Motor neuron (in vitro differentiated cells): ENCODE measurements around the gene OR2T5. TPM values are rescaled to one million over a fixed set of nuclear protein-coding genes. Genes with fewer than 3 reads are reported as not detected.
"Not testable (repeated sequence)": the region's sequence is repeated elsewhere in the genome, so short reads cannot be mapped to it uniquely, and the experiment has no call there.

Source experiments
- ATAC-seq, 8 experiments: fragments of 200-7000 bp; cut with Tn5 transposase; replicated peaks in 6 of 8; 2 replicates each; pipeline ENCODE4 v1.8.0; 2021; ENCODE audit warnings: mild to moderate bottlenecking in 8 of 8, moderate library complexity in 8 of 8
- H3K27ac ChIP-seq, 2 donors: fragments of 250-450 bp; sonication (Bioruptor Pico); 2 replicates each; pipeline ENCODE4 v1.9.0; 2021; ENCODE audit warnings: antibody characterized with exemption in 2 of 2, mild to moderate bottlenecking in 2 of 2, moderate library complexity in 1 of 2
- H3K4me1 ChIP-seq, 2 donors: fragments of 250-450 bp; sonication (Bioruptor Pico); replicated peaks in 1 of 2; 2 replicates each; pipeline ENCODE4 v1.6.1; 2021; ENCODE audit warnings: antibody characterized with exemption in 2 of 2, mild to moderate bottlenecking in 2 of 2, moderate library complexity in 1 of 2
- H3K4me3 ChIP-seq, 5 donors: fragments of 250-450 bp; sonication (Bioruptor Pico); 2 replicates each; pipeline ENCODE4 v1.9.0; 2021; ENCODE audit warnings: antibody characterized with exemption in 5 of 5, mild to moderate bottlenecking in 5 of 5, moderate library complexity in 4 of 5
- WGBS, 10 experiments: fragments of 450-650 bp; shearing (Covaris generic); methylation state at CpG; one replicate each; pipeline ENCODE4 v1.0.0; 2022; 5-methylcytosine and 5-hydroxymethylcytosine counted together
- in situ Hi-C, 9 experiments: fragments of 400-800 bp; cut with MboI; loops; one replicate each; pipeline ENCODE4 v1.15.0; 2021; ENCODE audit warnings: low sequenced_read_pairs in 9 of 9, low pct_unique_long_range_greater_than_20kb in 2 of 9; ENCODE audit not compliant: unreplicated experiment in 9 of 9
- total RNA-seq, 8 experiments: library from RNA; unstranded; fragments of 300-600 nt; gene quantifications; 2 replicates each; pipeline versions ENCODE4 v1.2.3 to v1.2.4, GENCODE V29; 2022

OR2T5 gene
- under 1 TPM in 1 of 8 experiments, not detected in 7; 0.21 TPM for total RNA-seq

GRCh38 chr1:248488289-248488688, at the start of gene OR2T5:
Gene OR2T5 (plus strand): TSS chr1:248488589. CDS start chr1:248488589, 0 bp downstream.
- ATAC-seq, H3K4me3 ChIP-seq, in situ Hi-C loops, H3K27ac ChIP-seq, H3K4me1 ChIP-seq: not testable (repeated sequence)
- WGBS, 10 experiments = no CpG with 5 or more reads among the region's 6 CpGs

GRCh38 chr1:248438668-248439067, 49.7 kb upstream of the OR2T5 start:
- H3K4me1 ChIP-seq = not testable (repeated sequence)
- no CpG with 5 or more reads among the region's 1 CpG for WGBS, 10 experiments

GRCh38 chr1:248439283-248439682, 49.1 kb upstream of the OR2T5 start:
- WGBS, 10 experiments = 7 to 63% (median 19%) methylated on average over 1 to 4 of the region's 5 CpGs
- ATAC-seq, H3K4me3 ChIP-seq, H3K27ac ChIP-seq, H3K4me1 ChIP-seq, in situ Hi-C loops: not testable (repeated sequence)

More at GRCh38 chr1:248438668-248439067, 49.7 kb upstream of the OR2T5 start:
- H3K4me3 ChIP-seq, H3K27ac ChIP-seq, in situ Hi-C loops, ATAC-seq: not testable (repeated sequence)

GRCh38 chr1:248442500-248443277, 45.7 kb upstream of the OR2T5 start:
- H3K4me3 ChIP-seq, ATAC-seq, H3K4me1 ChIP-seq, H3K27ac ChIP-seq, in situ Hi-C loops: not testable (repeated sequence)
- WGBS, 10 experiments = 0 to 17% methylated on average over 1 of the region's 2 CpGs; no CpG with 5 or more reads in 8 of the 10 experiments

GRCh38 chr1:248444603-248445002, 43.8 kb upstream of the OR2T5 start:
- H3K27ac ChIP-seq, H3K4me1 ChIP-seq, H3K4me3 ChIP-seq, in situ Hi-C loops: not testable (repeated sequence)
- peak in 1 of 8 experiments; percentile 55 for ATAC-seq
- 8 to 100% (median 67%) methylated on average over 1 to 4 of the region's 4 CpGs for WGBS, 10 experiments

- no CpG with 5 or more reads among the region's 2 CpGs for WGBS, 10 experiments
- ATAC-seq, H3K27ac ChIP-seq, in situ Hi-C loops, H3K4me3 ChIP-seq, H3K4me1 ChIP-seq: not testable (repeated sequence)
Measured at GRCh38 chr1:248445399-248445798, 43.0 kb upstream of the OR2T5 start, which contains the start of gene OR2T2. Gene OR2T2 (plus strand): TSS chr1:248445637. CDS start chr1:248452798, 7,161 bp downstream.

- H3K4me1 ChIP-seq, H3K4me3 ChIP-seq, in situ Hi-C loops, ATAC-seq, H3K27ac ChIP-seq: not testable (repeated sequence)
- no CpG with 5 or more reads among the region's 4 CpGs for WGBS, 10 experiments
Measured at GRCh38 chr1:248448409-248449074, 39.8 kb upstream of the OR2T5 start.

- WGBS, 10 experiments = 0 to 80% (median 20%) methylated on average over 1 of the region's 6 CpGs; no CpG with 5 or more reads in 7 of the 10 experiments
- in situ Hi-C loops, H3K4me3 ChIP-seq, H3K4me1 ChIP-seq, ATAC-seq, H3K27ac ChIP-seq: not testable (repeated sequence)
Measured at GRCh38 chr1:248449821-248450465, 38.4 kb upstream of the OR2T5 start.

GRCh38 chr1:248450466-248451145, 37.8 kb upstream of the OR2T5 start:
- ATAC-seq, H3K4me1 ChIP-seq, H3K4me3 ChIP-seq, H3K27ac ChIP-seq, in situ Hi-C loops: not testable (repeated sequence)
- 17 to 20% methylated on average over 1 to 2 of the region's 5 CpGs; no CpG with 5 or more reads in 8 of the 10 experiments for WGBS, 10 experiments

GRCh38 chr1:248453619-248454018, 34.8 kb upstream of the OR2T5 start:
- H3K4me3 ChIP-seq, H3K27ac ChIP-seq, H3K4me1 ChIP-seq, ATAC-seq, in situ Hi-C loops: not testable (repeated sequence)
- no CpG with 5 or more reads among the region's 7 CpGs for WGBS, 10 experiments

- H3K4me3 ChIP-seq, in situ Hi-C loops, ATAC-seq, H3K27ac ChIP-seq, H3K4me1 ChIP-seq: not testable (repeated sequence)
- WGBS, 10 experiments = no CpG with 5 or more reads among the region's 4 CpGs
Measured at GRCh38 chr1:248455045-248455444, 33.3 kb upstream of the OR2T5 start.

GRCh38 chr1:248456635-248457034, 31.8 kb upstream of the OR2T5 start:
- in situ Hi-C loops, ATAC-seq, H3K4me3 ChIP-seq, H3K4me1 ChIP-seq, H3K27ac ChIP-seq: not testable (repeated sequence)
- no CpG with 5 or more reads among the region's 2 CpGs for WGBS, 10 experiments

GRCh38 chr1:248459117-248459516, 29.3 kb upstream of the OR2T5 start:
- H3K27ac ChIP-seq, H3K4me1 ChIP-seq, H3K4me3 ChIP-seq, in situ Hi-C loops: not testable (repeated sequence)
- peak in 3 of 8 experiments; percentile 37 to 85 (median 67) for ATAC-seq
- WGBS, 10 experiments = 10 to 39% (median 18%) methylated on average over 2 to 6 of the region's 7 CpGs; no CpG with 5 or more reads in 3 of the 10 experiments
